Adrenal gland (tissue), 12 donors: ENCODE measurements around the gene USP34. TPM values are rescaled to one million over a fixed set of nuclear protein-coding genes. Genes with fewer than 3 reads are reported as not detected.

ENCODE experiments used
- DNase-seq, 7 donors: peaks; one replicate each; pipeline ENCODE4 v3.0.0-alpha.2; 2019 to 2020
- H3K27ac ChIP-seq, 5 donors: fragments of 200-600 bp; sonication (generic) in 4 of 5; 1 replicate in 3 of 5; 2 replicates in 2 of 5; pipeline versions ENCODE4 v1.5.1 to v1.8.0; 2016 to 2020; ENCODE audit warnings: mild to moderate bottlenecking in 1 of 5
- H3K27me3 ChIP-seq: fragments of 200-600 bp; 2 replicates; pipeline ENCODE4 v1.8.0; 2021
- H3K36me3 ChIP-seq, 2 donors: fragments of 200-600 bp; replicated peaks in 1 of 2; 1 replicate in 1 of 2; 2 replicates in 1 of 2; pipeline versions ENCODE4 v1.5.1 to v1.8.0; 2018 to 2022
- H3K4me1 ChIP-seq, 2 donors: fragments of 200-600 bp; replicated peaks in 1 of 2; 1 replicate in 1 of 2; 2 replicates in 1 of 2; pipeline versions ENCODE4 v1.5.1 to v1.8.0; 2018 to 2021
- H3K4me3 ChIP-seq, 4 donors: fragments of 200-600 bp; sonication (generic) in 3 of 4; one replicate each; pipeline ENCODE4 v1.5.1; 2016 to 2018
- H3K9me3 ChIP-seq, 3 donors: fragments of 200-600 bp; sonication (generic) in 1 of 3; replicated peaks in 1 of 3; 1 replicate in 2 of 3; 2 replicates in 1 of 3; pipeline versions ENCODE4 v1.5.1 to v1.8.0; 2016 to 2021
- POLR2A ChIP-seq, 2 donors: fragments of 450-650 bp; IDR thresholded peaks; one replicate each; pipeline ENCODE4 v1.6.1; 2017; ENCODE audit warnings: antibody characterized with exemption in 2 of 2, mild to moderate bottlenecking in 2 of 2, moderate library complexity in 1 of 2
- WGBS, 4 donors: extraction: QIAGEN DNeasy Blood & Tissue Kit in 2 of 4; methylation state at CpG; one replicate each; pipeline versions ENCODE4 v1.1.5 to v1.1.7; 2013 to 2017; 5-methylcytosine and 5-hydroxymethylcytosine counted together
- intact Hi-C, 2 donors: fragments of 100-400 bp; cut with DNase I; formaldehyde crosslinking; loops; one replicate each; pipeline versions ENCODE4 v1.14.1 to v1.15.0; 2022 to 2023
- polyA plus RNA-seq, 3 donors: library from polyadenylated mRNA; stranded (reverse); fragments of 200-250 nt in 2 of 3; fragments of 350-450 nt in 1 of 3; fragmentation: Illumina TruSeq in 1 of 3; extraction: RNeasy Lipid Tissue Mini Kit (QIAGEN cat#74804) in 1 of 3; gene quantifications; one replicate each; pipeline ENCODE4 v1.2.3, GENCODE V29; 2013 to 2014
- total RNA-seq, 9 donors: library from RNA; depleted of rRNA in 4 of 9; stranded (reverse); fragments of >200 nt in 4 of 9; fragments of 120-200 nt in 1 of 9; fragmentation: NEBNext Ultra II Directional in 1 of 9; extraction: Animal tissue kit (Norgen Biotek cat#: 25700) in 1 of 9; gene quantifications; one replicate each; pipeline versions ENCODE4 v1.1.0 to v1.2.4, GENCODE V29; 2013 to 2023
- TF ChIP-seq, protein P1 (sequence below), 6 experiments: fragments of 450-650 bp in 4 of 6; fragments of 200-600 bp in 2 of 6; sonication (generic) in 1 of 6; IDR thresholded peaks; 1 replicate in 5 of 6; 2 replicates in 1 of 6; pipeline versions ENCODE4 v1.5.1 to v1.8.0; 2016 to 2021; ENCODE audit warnings: antibody characterized with exemption in 6 of 6, mild to moderate bottlenecking in 2 of 6, moderate library complexity in 1 of 6
- donor health status: healthy with polysubstance abuse.
- donor health status: Bipolar disorder and iron deficiency.
- donor health status: DM: yes; HTN: yes; CAD: no.
- donor health status: DM: no; HTN: no; CAD: no.
- donor health status: DM: no; HTN: no; CAD: no.
- donor health status: DM: yes; HTN: yes; CAD: no.

The USP34 gene
- total and polyA plus RNA-seq, 12 donors, result 78.1 to 163 (median 99.2) TPM

DNA sequence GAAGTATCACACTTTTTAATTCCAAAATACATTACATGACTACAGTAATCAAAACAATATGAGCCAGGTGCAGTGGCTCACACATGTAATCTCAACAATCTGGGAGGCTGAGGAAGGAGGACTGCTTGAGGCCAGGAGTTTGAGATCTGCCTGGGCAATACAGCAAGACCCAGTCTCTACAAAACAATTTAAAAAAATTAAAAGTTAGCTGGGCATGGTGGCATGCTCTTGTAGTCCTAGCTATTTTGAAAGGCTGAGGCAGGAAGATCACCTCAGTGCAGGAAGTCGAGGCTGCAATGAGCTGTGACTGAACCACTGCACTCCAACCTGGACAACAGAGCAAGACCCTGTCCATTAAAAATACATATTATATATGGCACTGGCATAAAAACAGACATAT lies 109.8 kb downstream of the USP34 start:
- intact Hi-C loops, result no loop called here
- H3K27ac ChIP-seq, result no peak overlapping the region
- no peaks in the 10 kb centered on the region for H3K27me3 ChIP-seq
- DNase-seq, result no peak
- TF ChIP-seq, protein P1, sequence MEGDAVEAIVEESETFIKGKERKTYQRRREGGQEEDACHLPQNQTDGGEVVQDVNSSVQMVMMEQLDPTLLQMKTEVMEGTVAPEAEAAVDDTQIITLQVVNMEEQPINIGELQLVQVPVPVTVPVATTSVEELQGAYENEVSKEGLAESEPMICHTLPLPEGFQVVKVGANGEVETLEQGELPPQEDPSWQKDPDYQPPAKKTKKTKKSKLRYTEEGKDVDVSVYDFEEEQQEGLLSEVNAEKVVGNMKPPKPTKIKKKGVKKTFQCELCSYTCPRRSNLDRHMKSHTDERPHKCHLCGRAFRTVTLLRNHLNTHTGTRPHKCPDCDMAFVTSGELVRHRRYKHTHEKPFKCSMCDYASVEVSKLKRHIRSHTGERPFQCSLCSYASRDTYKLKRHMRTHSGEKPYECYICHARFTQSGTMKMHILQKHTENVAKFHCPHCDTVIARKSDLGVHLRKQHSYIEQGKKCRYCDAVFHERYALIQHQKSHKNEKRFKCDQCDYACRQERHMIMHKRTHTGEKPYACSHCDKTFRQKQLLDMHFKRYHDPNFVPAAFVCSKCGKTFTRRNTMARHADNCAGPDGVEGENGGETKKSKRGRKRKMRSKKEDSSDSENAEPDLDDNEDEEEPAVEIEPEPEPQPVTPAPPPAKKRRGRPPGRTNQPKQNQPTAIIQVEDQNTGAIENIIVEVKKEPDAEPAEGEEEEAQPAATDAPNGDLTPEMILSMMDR (IDR thresholded peaks at IDR 0.05), result no peak
- TF ChIP-seq POLR2A (IDR thresholded peaks at IDR 0.05), result no peak
- H3K4me3 ChIP-seq, result no peak overlapping the region
- H3K9me3 ChIP-seq, result no peaks in the 10 kb centered on the region
- WGBS, 4 donors, result 98 to 100% (median 100%) methylated on average over 1 of the region's 1 CpG
- H3K4me1 ChIP-seq, result peaks cover 14 to 30% of the 10 kb centered on the region in 2 donors
- H3K36me3 ChIP-seq, result no peaks in the 10 kb centered on the region

DNA sequence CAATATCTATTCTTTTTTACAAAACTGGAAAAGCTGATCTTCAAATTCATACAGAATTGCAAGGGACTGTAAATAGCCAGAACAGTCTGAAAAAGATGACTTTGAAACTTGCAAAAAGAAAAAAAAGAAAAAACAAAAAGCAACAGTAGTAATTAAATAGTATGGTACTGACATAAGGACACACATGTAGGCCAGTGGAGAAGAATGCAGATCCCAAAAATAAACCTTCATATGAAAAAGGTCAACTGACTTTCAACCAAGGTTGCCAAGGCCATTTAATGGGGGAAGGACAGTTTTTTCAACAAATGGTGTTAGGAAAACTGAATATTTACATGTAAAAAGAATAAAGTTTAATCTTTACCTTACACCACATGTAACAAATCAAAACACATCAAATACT lies 111.8 kb downstream of the USP34 start:
- H3K36me3 ChIP-seq, result no peaks in the 10 kb centered on the region
- DNase-seq, result no peak
- intact Hi-C loops, result no loop called here
- peaks cover 16 to 35% of the 10 kb centered on the region in 2 donors for H3K4me1 ChIP-seq
- H3K4me3 ChIP-seq, result no peak overlapping the region
- no peak for TF ChIP-seq POLR2A (IDR thresholded peaks at IDR 0.05)
- TF ChIP-seq, protein P1 (IDR thresholded peaks at IDR 0.05), result no peak
- H3K9me3 ChIP-seq, result no peaks in the 10 kb centered on the region
- no peak overlapping the region for H3K27ac ChIP-seq
- no peaks in the 10 kb centered on the region for H3K27me3 ChIP-seq

DNA sequence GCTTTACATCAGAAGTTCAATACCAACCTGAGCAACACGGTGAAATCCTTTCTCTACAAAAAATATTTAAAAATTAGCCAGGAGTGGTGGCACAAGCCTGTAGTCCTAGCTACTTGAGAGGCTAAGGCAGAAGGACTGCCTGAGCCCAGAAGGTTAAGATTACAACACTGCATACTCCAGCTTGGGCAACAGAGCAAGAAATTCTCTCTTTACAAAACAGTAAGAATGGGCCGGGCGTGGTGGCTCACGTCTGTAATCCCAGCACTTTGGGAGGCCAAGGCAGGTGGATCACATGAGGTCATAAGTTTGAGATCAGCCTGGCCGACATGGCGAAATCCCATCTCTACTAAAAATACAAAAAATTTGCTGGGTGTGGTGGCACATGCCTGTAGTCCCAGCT lies 113.2 kb downstream of the USP34 start:
- no peaks in the 10 kb centered on the region for H3K9me3 ChIP-seq
- DNase-seq, result no peak
- H3K27ac ChIP-seq, result no peak overlapping the region
- H3K27me3 ChIP-seq, result no peaks in the 10 kb centered on the region
- TF ChIP-seq, protein P1 (IDR thresholded peaks at IDR 0.05), result no peak
- TF ChIP-seq POLR2A (IDR thresholded peaks at IDR 0.05), result no peak
- WGBS, 4 donors, result 91 to 95% (median 93%) methylated on average over 6 of the region's 6 CpGs
- H3K36me3 ChIP-seq, result no peaks in the 10 kb centered on the region
- peaks cover 16 to 35% of the 10 kb centered on the region in 2 donors for H3K4me1 ChIP-seq
- intact Hi-C loops, result no loop called here
- H3K4me3 ChIP-seq, result no peak overlapping the region

DNA sequence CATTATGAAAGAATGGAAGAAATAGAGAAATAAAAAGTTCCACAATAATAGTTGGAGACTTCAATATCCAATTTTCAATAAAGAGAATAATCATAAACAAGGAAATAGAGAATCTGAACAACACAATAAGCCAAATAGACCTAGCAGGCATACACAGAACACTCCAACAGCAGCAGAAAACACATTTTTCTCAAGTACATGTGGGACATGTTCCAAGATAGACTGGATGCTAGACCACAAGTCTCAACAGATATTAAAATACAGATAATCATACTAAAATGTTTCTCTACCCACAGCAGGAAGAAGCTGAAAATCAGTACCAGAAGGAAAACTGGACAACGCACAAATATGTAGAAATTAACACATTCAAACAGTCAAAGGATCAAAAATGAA lies 113.9 kb downstream of the USP34 start:
- H3K27ac ChIP-seq, result no peak overlapping the region
- peaks cover 16 to 35% of the 10 kb centered on the region in 2 donors for H3K4me1 ChIP-seq
- TF ChIP-seq, protein P1 (IDR thresholded peaks at IDR 0.05), result no peak
- TF ChIP-seq POLR2A (IDR thresholded peaks at IDR 0.05), result no peak
- no peaks in the 10 kb centered on the region for H3K36me3 ChIP-seq
- H3K27me3 ChIP-seq, result no peaks in the 10 kb centered on the region
- H3K9me3 ChIP-seq, result no peaks in the 10 kb centered on the region
- WGBS, 4 donors, result 72 to 84% (median 79%) methylated on average over 1 of the region's 1 CpG
- DNase-seq, result no peak
- no peak overlapping the region for H3K4me3 ChIP-seq
- intact Hi-C loops, result no loop called here
